ENCODE results near the gene CEACAM5.

Gene CEACAM5

GRCh38 chr19:41714598-41714997 is 6.2 kb downstream of the CEACAM5 start:
- TF ChIP-seq CTCF (conservative IDR thresholded peaks at IDR 0.05; ENCODE audit: control insufficient read depth, insufficient read depth, low read depth, low read length), result no peak
- no peak overlapping the region for H3K4me3 ChIP-seq (ENCODE audit: control insufficient read depth, low read depth, low read length)
- no peak for DNase-seq (ENCODE audit: low read depth)

DNA sequence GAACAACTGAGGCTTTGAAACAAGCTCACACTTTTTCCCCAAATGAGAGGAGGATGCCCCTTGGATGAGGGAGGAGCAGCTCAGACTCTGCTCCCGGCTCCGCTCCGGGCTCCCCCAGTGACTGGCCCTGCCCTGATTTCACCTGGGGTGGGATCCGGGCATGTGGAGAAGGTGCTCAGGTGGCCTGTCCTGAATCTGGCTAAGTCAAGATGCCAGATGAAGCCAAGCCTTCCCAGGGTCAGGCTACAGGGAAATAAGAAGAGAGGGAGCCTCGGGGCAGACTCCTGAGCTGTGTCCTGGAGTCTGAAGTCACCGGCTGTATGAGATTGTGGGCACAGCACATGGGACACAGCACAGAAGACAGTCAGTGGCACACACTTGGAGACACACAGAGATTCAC is 10.3 kb downstream of the CEACAM5 start:
- no peak for DNase-seq (ENCODE audit: low read depth)
- no peak for TF ChIP-seq CTCF (conservative IDR thresholded peaks at IDR 0.05; ENCODE audit: control insufficient read depth, insufficient read depth, low read depth, low read length)
- no peak overlapping the region for H3K4me3 ChIP-seq (ENCODE audit: control insufficient read depth, low read depth, low read length)

DNA sequence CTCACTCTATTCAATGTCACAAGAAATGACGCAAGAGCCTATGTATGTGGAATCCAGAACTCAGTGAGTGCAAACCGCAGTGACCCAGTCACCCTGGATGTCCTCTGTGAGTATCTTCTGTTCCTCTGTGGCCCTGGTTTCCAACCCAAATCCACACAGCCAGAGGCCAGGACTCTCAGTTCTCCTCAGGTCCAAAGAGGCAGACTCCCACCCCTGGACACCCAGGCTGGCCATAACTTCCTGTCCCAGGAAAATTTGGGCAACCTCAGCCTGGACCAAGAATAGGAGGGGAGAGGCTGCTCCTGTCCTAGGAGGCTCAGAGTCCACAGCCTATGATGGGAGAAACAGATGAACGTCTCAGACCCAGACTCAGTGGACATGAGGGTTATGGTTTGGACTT is 11.7 kb downstream of the CEACAM5 start:
- no peak for TF ChIP-seq CTCF (conservative IDR thresholded peaks at IDR 0.05; ENCODE audit: control insufficient read depth, insufficient read depth, low read depth, low read length)
- H3K4me3 ChIP-seq (ENCODE audit: control insufficient read depth, low read depth, low read length), result no peak overlapping the region
- DNase-seq (ENCODE audit: low read depth), result no peak

GRCh38 chr19:41726493-41726892 is 18.1 kb downstream of the CEACAM5 start:
- TF ChIP-seq CTCF (conservative IDR thresholded peaks at IDR 0.05; ENCODE audit: control insufficient read depth, insufficient read depth, low read depth, low read length), result no peak
- DNase-seq (ENCODE audit: low read depth), result no peak

DNA sequence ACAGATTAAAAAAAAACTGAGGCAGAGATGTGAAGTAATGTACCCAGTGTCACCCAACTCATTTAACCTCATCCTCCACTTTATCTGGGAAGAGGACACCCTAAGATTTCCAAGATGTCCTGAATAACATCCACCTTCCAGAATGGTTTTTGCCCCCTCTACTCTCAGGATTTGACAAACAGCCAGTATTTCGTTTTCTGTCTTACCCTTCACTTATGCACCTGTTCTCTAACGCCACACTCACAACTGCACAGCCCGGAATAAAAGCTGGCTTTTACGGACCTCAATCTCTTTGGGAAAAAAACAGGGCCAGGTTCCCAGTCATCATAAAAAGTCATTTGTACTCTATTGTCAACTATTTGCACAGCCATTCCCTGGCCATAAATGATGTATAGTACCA is 25.7 kb downstream of the CEACAM5 start:
- no peak for DNase-seq (ENCODE audit: low read depth)
- TF ChIP-seq CTCF (conservative IDR thresholded peaks at IDR 0.05; ENCODE audit: control insufficient read depth, insufficient read depth, low read depth, low read length), result no peak
- no peak overlapping the region for H3K4me3 ChIP-seq (ENCODE audit: control insufficient read depth, low read depth, low read length)

More at GRCh38 chr19:41726493-41726892, 18.1 kb downstream of the CEACAM5 start:
- no peak overlapping the region for H3K4me3 ChIP-seq (ENCODE audit: control insufficient read depth, low read depth, low read length)

DNA sequence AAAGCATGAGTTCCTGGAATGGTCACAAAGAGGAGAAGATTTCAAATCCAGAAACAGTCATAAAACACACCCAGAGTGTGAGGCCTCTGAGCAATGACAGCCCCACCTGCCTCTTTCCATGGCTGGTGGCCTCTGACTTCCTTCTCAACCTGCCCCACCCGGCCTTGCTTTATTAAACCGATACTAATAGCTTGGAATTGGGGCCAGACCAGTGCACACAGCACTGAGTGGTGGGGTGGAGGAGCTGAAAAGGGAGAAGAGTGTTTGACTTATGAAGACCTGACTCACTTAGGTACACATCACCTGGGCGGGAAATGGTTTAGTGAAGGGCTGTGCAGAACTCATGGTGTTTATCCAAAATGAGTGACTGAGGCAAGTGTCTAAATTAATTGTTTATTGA is 26.2 kb downstream of the CEACAM5 start:
- no peak overlapping the region for H3K4me3 ChIP-seq (ENCODE audit: control insufficient read depth, low read depth, low read length)
- TF ChIP-seq CTCF (conservative IDR thresholded peaks at IDR 0.05; ENCODE audit: control insufficient read depth, insufficient read depth, low read depth, low read length), result no peak
- DNase-seq (ENCODE audit: low read depth), result no peak

GRCh38 chr19:41735071-41735600 is 26.7 kb downstream of the CEACAM5 start:
- no peak for TF ChIP-seq CTCF (conservative IDR thresholded peaks at IDR 0.05; ENCODE audit: control insufficient read depth, insufficient read depth, low read depth, low read length)
- H3K4me3 ChIP-seq (ENCODE audit: control insufficient read depth, low read depth, low read length), result no peak overlapping the region
- no peak for DNase-seq (ENCODE audit: low read depth)

Measured in fibroblast of mammary gland (primary cell).